ENCODE data around the gene ARHGAP4.

- TF ChIP-seq CREM (IDR thresholded peaks at IDR 0.05; ENCODE audit: low read depth) (no peak), BMI1 (IDR thresholded peaks at IDR 0.05; ENCODE audit: borderline replicate concordance) (no peak), CTCF (IDR thresholded peaks at IDR 0.05 in 2 of 3, conservative IDR thresholded peaks at IDR 0.05 in 1 of 3; ENCODE audit: control insufficient read depth in 2 of 3, extremely low read depth in 1 of 3, insufficient read depth in 1 of 3, low read depth in 3 of 3, low read length in 3 of 3) (no peak), YY1 (IDR thresholded peaks at IDR 0.05; ENCODE audit: low read depth, low read length) (no peak), KDM1A (IDR thresholded peaks at IDR 0.05; ENCODE audit: borderline replicate concordance) (no peak), ZBTB33 (IDR thresholded peaks at IDR 0.05) (no peak), EZH2 (IDR thresholded peaks at IDR 0.05; ENCODE audit: borderline replicate concordance, control insufficient read depth, low read depth, low read length) (no peak), POLR2A (IDR thresholded peaks at IDR 0.05; ENCODE audit: low read depth, low read length) (no peak), JUND (IDR thresholded peaks at IDR 0.05; ENCODE audit: low read depth, low read length) (no peak)
Measured at GRCh38 chrX:153974726-153975286, 48.7 kb upstream of the ARHGAP4 start.

Data from GM12878 (cell line).